Mesenchymal stem cell (in vitro differentiated cells and primary cell): ENCODE data around the gene FHIT.

ENCODE experiments used
- DNase-seq: peaks from one replicate; pipeline ENCODE4 v3.0.0-alpha.2; 2013
- H2AFZ ChIP-seq: one replicate; pipeline ENCODE4 v1.6.1; 2013; ENCODE audit warnings: low read depth, mild to moderate bottlenecking, control low read depth, inconsistent platforms, low read length, moderate library complexity
- H2AK5ac ChIP-seq: 2 replicates; pipeline ENCODE4 v1.6.1; 2013; ENCODE audit warnings: low read length, moderate library complexity, mild to moderate bottlenecking, inconsistent platforms; ENCODE audit not compliant: severe bottlenecking
- H2BK120ac ChIP-seq: one replicate; pipeline ENCODE4 v1.6.1; 2013; ENCODE audit warnings: low read depth, mild to moderate bottlenecking, inconsistent platforms, low read length, moderate library complexity
- H2BK12ac ChIP-seq, 2 experiments: one replicate each; pipeline ENCODE4 v1.6.1; 2013; ENCODE audit warnings: inconsistent platforms in 2 of 2, low read length in 2 of 2, mild to moderate bottlenecking in 2 of 2, moderate library complexity in 2 of 2, control low read depth in 1 of 2
- H2BK15ac ChIP-seq: one replicate; pipeline ENCODE4 v1.6.1; 2013; ENCODE audit warnings: mild to moderate bottlenecking, low read depth, inconsistent platforms; ENCODE audit not compliant: poor library complexity, severe bottlenecking
- H2BK5ac ChIP-seq: 2 replicates; pipeline ENCODE4 v1.6.1; 2013; ENCODE audit warnings: low read depth, mild to moderate bottlenecking, low read length, control low read depth, inconsistent platforms; ENCODE audit not compliant: poor library complexity, severe bottlenecking
- H3K14ac ChIP-seq, 2 experiments: one replicate each; pipeline ENCODE4 v1.6.1; 2013; ENCODE audit warnings: inconsistent platforms in 2 of 2, low read length in 2 of 2, control low read depth in 1 of 2, mild to moderate bottlenecking in 1 of 2, moderate library complexity in 1 of 2
- H3K18ac ChIP-seq, 2 experiments: one replicate each; pipeline ENCODE4 v1.6.1; 2013; ENCODE audit warnings: inconsistent platforms in 2 of 2, low read length in 2 of 2, control low read depth in 1 of 2, low read depth in 1 of 2, mild to moderate bottlenecking in 1 of 2
- H3K23ac ChIP-seq, 2 experiments: one replicate each; pipeline ENCODE4 v1.6.1; 2013; ENCODE audit warnings: inconsistent platforms in 2 of 2, low read length in 2 of 2, mild to moderate bottlenecking in 2 of 2, moderate library complexity in 2 of 2, control low read depth in 1 of 2
- H3K27ac ChIP-seq: 2 replicates; pipeline ENCODE4 v1.5.1; 2013; ENCODE audit warnings: mild to moderate bottlenecking, moderate library complexity, low read length, control low read depth, inconsistent platforms; ENCODE audit not compliant: poor library complexity, severe bottlenecking
- H3K27me3 ChIP-seq, 2 experiments: 2 replicates each; pipeline versions ENCODE4 v1.6.1 to v1.7.0; 2013; ENCODE audit warnings: low read length in 2 of 2, mild to moderate bottlenecking in 2 of 2, moderate library complexity in 2 of 2, control low read depth in 1 of 2, inconsistent platforms in 1 of 2; ENCODE audit not compliant: control insufficient read depth in 1 of 2, insufficient read depth in 1 of 2
- H3K36me3 ChIP-seq, 2 experiments: 2 replicates each; pipeline versions ENCODE4 v1.6.1 to v1.7.0; 2013; ENCODE audit warnings: low read length in 2 of 2, control low read depth in 1 of 2, inconsistent platforms in 1 of 2, low read depth in 1 of 2, mild to moderate bottlenecking in 1 of 2; ENCODE audit not compliant: insufficient read depth in 2 of 2, control insufficient read depth in 1 of 2
- H3K4ac ChIP-seq, 2 experiments: one replicate each; pipeline ENCODE4 v1.6.1; 2013; ENCODE audit warnings: inconsistent platforms in 2 of 2, low read length in 2 of 2, mild to moderate bottlenecking in 2 of 2, moderate library complexity in 2 of 2, control low read depth in 1 of 2, low read depth in 1 of 2
- H3K4me1 ChIP-seq: 2 replicates; pipeline ENCODE4 v1.6.1; 2013; ENCODE audit warnings: low read depth, low read length, control low read depth; ENCODE audit not compliant: control insufficient read depth, insufficient read depth
- H3K4me2 ChIP-seq: 2 replicates; pipeline ENCODE4 v1.6.1; 2013; ENCODE audit warnings: low read length, mild to moderate bottlenecking, inconsistent platforms; ENCODE audit not compliant: poor library complexity, severe bottlenecking
- H3K4me3 ChIP-seq, 2 experiments: 2 replicates each; pipeline versions ENCODE4 v1.5.1 to v1.7.0; 2013; ENCODE audit warnings: low read length in 2 of 2, mild to moderate bottlenecking in 2 of 2, control low read depth in 1 of 2, low read depth in 1 of 2; ENCODE audit not compliant: insufficient read depth in 1 of 2
- H3K79me1 ChIP-seq: replicated peaks from 2 replicates; pipeline ENCODE4 v1.6.1; 2013; ENCODE audit warnings: mild to moderate bottlenecking, control low read depth, low read length, inconsistent platforms; ENCODE audit not compliant: poor library complexity, severe bottlenecking
- H3K9ac ChIP-seq: 2 replicates; pipeline ENCODE4 v1.7.0; 2013; ENCODE audit warnings: mild to moderate bottlenecking, low read length, moderate library complexity
- H3K9me3 ChIP-seq: 2 replicates; pipeline ENCODE4 v1.7.0; 2013; ENCODE audit warnings: mild to moderate bottlenecking, low read length; ENCODE audit not compliant: control insufficient read depth
- H4K8ac ChIP-seq: one replicate; pipeline ENCODE4 v1.6.1; 2013; ENCODE audit warnings: inconsistent platforms, mild to moderate bottlenecking, low read length, moderate library complexity
- H4K91ac ChIP-seq: one replicate; pipeline ENCODE4 v1.6.1; 2013; ENCODE audit warnings: mild to moderate bottlenecking, low read length, inconsistent platforms
- WGBS: methylation state at CpG from one replicate; pipeline ENCODE4 v1.1.7; 2013; ENCODE audit warnings: mixed read lengths; 5-methylcytosine and 5-hydroxymethylcytosine counted together

Gene FHIT

GRCh38 chr3:61257148-61257547 lies 5.9 kb upstream of the FHIT start:
- WGBS, result no CpG with 5 or more reads among the region's 1 CpG
- no peak overlapping the region for H2BK5ac ChIP-seq
- no peaks in the 10 kb centered on the region for H3K27me3 ChIP-seq
- no peak overlapping the region for H3K27ac ChIP-seq
- no peak overlapping the region for H3K14ac ChIP-seq
- DNase-seq, result no peak
- H2BK15ac ChIP-seq, result no peak overlapping the region
- no peak overlapping the region for H3K9ac ChIP-seq
- no peak overlapping the region for H3K4me2 ChIP-seq
- H3K23ac ChIP-seq, result no peak overlapping the region
- H2AFZ ChIP-seq, result no peak overlapping the region
- H4K91ac ChIP-seq, result no peak overlapping the region
- H2AK5ac ChIP-seq, result no peak overlapping the region
- H3K9me3 ChIP-seq, result no peaks in the 10 kb centered on the region
- H3K36me3 ChIP-seq, result no peaks in the 10 kb centered on the region
- H4K8ac ChIP-seq, result no peak overlapping the region
- no peak overlapping the region for H2BK120ac ChIP-seq
- H3K79me1 ChIP-seq, result no peaks in the 10 kb centered on the region
- no peak overlapping the region for H3K18ac ChIP-seq
- H3K4me1 ChIP-seq, result no peaks in the 10 kb centered on the region
- no peak overlapping the region for H3K4me3 ChIP-seq
- no peak overlapping the region for H2BK12ac ChIP-seq
- no peak overlapping the region for H3K4ac ChIP-seq

GRCh38 chr3:61253756-61254155 lies 2.5 kb upstream of the FHIT start:
- Histone ChIP-seq H2BK12ac (no peak overlapping the region), H3K18ac (no peak overlapping the region), H3K4me3 (no peak overlapping the region), H3K79me1 (no peaks in the 10 kb centered on the region), H3K9ac (no peak overlapping the region), H2BK15ac (no peak overlapping the region), H3K27ac (no peak overlapping the region), H3K4me1 (peaks cover 8% of the 10 kb centered on the region), H3K9me3 (no peaks in the 10 kb centered on the region), H4K91ac (no peak overlapping the region), H3K36me3 (no peaks in the 10 kb centered on the region), H2AK5ac (no peak overlapping the region), H3K23ac (no peak overlapping the region), H2BK120ac (no peak overlapping the region), H3K27me3 (no peaks in the 10 kb centered on the region), H4K8ac (no peak overlapping the region), H3K4me2 (no peak overlapping the region), H2BK5ac (no peak overlapping the region), H3K4ac (no peak overlapping the region), H2AFZ (no peak overlapping the region), H3K14ac (no peak overlapping the region)
- WGBS, result 93% methylated on average over 3 of the region's 3 CpGs
- DNase-seq, result no peak

GRCh38 chr3:61252836-61253235 lies 1.6 kb upstream of the FHIT start:
- H3K4ac ChIP-seq, result no peak overlapping the region
- no peak overlapping the region for H2BK120ac ChIP-seq
- no peak overlapping the region for H2BK5ac ChIP-seq
- DNase-seq, result no peak
- H4K91ac ChIP-seq, result no peak overlapping the region
- H3K9me3 ChIP-seq, result no peaks in the 10 kb centered on the region
- H3K27ac ChIP-seq, result no peak overlapping the region
- no peak overlapping the region for H2BK12ac ChIP-seq
- H3K23ac ChIP-seq, result no peak overlapping the region
- H3K79me1 ChIP-seq, result no peaks in the 10 kb centered on the region
- H3K4me1 ChIP-seq, result peaks cover 8% of the 10 kb centered on the region
- no peak overlapping the region for H3K9ac ChIP-seq
- no peaks in the 10 kb centered on the region for H3K27me3 ChIP-seq
- no peak overlapping the region for H2AFZ ChIP-seq
- H2AK5ac ChIP-seq, result no peak overlapping the region
- no peak overlapping the region for H3K4me2 ChIP-seq
- no peak overlapping the region for H3K4me3 ChIP-seq
- H3K18ac ChIP-seq, result no peak overlapping the region
- 77% methylated on average over 2 of the region's 2 CpGs for WGBS
- H3K14ac ChIP-seq, result no peak overlapping the region
- H2BK15ac ChIP-seq, result no peak overlapping the region
- no peak overlapping the region for H4K8ac ChIP-seq
- H3K36me3 ChIP-seq, result no peaks in the 10 kb centered on the region

GRCh38 chr3:61250784-61251173 lies 473 bp downstream of the FHIT start:
- H3K9ac ChIP-seq, result peak overlapping the region; percentile 94
- peak overlapping the region; percentile 70 to 98 for H3K4me3 ChIP-seq
- peak overlapping the region; percentile 75 for H4K91ac ChIP-seq
- H2BK5ac ChIP-seq, result peak overlapping the region; percentile 24
- no peaks in the 10 kb centered on the region for H3K9me3 ChIP-seq
- H3K23ac ChIP-seq, result peak overlapping the region in 1 of 2 experiments; percentile 72
- peak overlapping the region; percentile 95 for H4K8ac ChIP-seq
- H3K27me3 ChIP-seq, result no peaks in the 10 kb centered on the region
- peaks cover 8% of the 10 kb centered on the region for H3K4me1 ChIP-seq
- H3K4me2 ChIP-seq, result peak overlapping the region; percentile 90
- no peak overlapping the region for H2BK120ac ChIP-seq
- H3K4ac ChIP-seq, result peak overlapping the region; percentile 54 to 68
- H3K27ac ChIP-seq, result no peak overlapping the region
- 52% methylated on average over 21 of the region's 21 CpGs for WGBS
- peak overlapping the region; percentile 36 for H2AK5ac ChIP-seq
- peak overlapping the region in 1 of 2 experiments; percentile 67 for H2BK12ac ChIP-seq
- H2AFZ ChIP-seq, result peak overlapping the region; percentile 90
- no peaks in the 10 kb centered on the region for H3K79me1 ChIP-seq
- peak overlapping the region; percentile 70 for H2BK15ac ChIP-seq
- no peak for DNase-seq
- no peaks in the 10 kb centered on the region for H3K36me3 ChIP-seq
- H3K14ac ChIP-seq, result no peak overlapping the region
- peak overlapping the region; percentile 93 to 97 for H3K18ac ChIP-seq
